Embryonic facial prominence (tissue), 1 donor: ENCODE data around the gene SNX21.
"Not testable (repeated sequence)": the region's sequence is repeated elsewhere in the genome, so short reads cannot be mapped to it uniquely, and the experiment has no call there.

ENCODE experiments used
- DNase-seq: peaks from one replicate; pipeline ENCODE4 v3.0.0-alpha.2; 2016; ENCODE audit errors: extremely low spot score

The SNX21 gene, protein sequence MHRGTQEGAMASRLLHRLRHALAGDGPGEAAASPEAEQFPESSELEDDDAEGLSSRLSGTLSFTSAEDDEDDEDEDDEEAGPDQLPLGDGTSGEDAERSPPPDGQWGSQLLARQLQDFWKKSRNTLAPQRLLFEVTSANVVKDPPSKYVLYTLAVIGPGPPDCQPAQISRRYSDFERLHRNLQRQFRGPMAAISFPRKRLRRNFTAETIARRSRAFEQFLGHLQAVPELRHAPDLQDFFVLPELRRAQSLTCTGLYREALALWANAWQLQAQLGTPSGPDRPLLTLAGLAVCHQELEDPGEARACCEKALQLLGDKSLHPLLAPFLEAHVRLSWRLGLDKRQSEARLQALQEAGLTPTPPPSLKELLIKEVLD

GRCh38 chr20:45833030-45833882 lies at the start of gene SNX21:
Gene SNX21, plus strand, starts transcription at chr20:45833799. Its CDS starts 121 bp downstream, at chr20:45833920.
- DNase-seq = no peak

GRCh38 chr20:45788351-45788750 lies 45.2 kb upstream of the SNX21 start:
- no peak for DNase-seq

GRCh38 chr20:45792317-45793118 lies 41.1 kb upstream of the SNX21 start:
- DNase-seq = no peak

DNA sequence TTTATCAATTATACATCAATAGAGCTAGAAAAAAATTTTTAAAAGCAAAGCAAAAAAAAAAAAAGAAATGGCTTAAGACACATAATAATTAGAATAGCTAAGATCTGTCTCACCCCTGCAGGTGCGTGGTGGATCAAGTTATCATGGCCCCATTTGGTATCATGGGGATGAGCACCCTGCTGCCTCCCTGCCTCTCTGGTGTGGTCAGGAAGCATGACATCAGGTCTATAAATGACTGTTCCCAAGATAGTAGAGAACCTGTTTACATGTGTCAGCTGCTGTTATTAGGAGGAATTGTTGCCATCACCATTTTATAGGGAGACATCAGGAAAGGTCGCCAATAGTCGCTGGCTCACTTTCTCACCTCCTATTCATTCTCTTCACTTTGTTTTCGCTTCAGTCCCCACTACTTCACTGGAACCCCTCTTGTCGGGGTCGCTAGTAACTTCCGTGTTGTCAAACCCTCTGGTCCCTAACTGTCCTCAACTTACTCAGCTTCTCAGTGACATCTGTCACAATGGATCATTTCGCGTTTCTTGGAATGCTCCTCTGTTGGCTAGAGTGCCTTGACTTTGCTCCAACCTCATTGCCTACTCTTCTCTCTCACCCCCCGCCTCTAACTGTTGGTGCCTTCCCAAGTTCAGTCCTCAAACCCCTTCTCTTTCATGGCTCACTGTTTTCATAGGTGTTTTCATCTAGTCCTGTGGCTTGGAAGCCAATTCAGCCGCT lies 37.1 kb upstream of the SNX21 start:
- no peak for DNase-seq

DNA sequence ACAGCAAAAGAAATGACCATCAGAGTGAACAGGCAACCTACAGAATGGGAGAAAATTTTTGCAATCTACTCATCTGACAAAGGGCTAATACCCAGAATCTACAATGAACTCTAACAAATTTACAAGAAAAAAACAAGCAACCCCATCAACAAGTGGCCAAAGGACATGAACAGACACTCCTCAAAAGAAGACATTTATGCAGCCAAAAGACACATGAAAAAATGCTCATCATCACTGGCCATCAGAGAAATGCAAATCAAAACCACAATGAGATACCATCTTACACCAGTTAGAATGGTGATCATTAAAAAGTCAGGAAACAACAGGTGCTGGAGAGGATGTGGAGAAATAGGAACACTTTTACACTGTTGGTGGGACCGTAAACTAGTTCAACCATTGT lies 36.1 kb upstream of the SNX21 start:
- DNase-seq = not testable (repeated sequence)

- not testable (repeated sequence) for DNase-seq
These were observed 35.6 kb upstream of the SNX21 start for GRCh38 chr20:45797955-45798354.

DNA sequence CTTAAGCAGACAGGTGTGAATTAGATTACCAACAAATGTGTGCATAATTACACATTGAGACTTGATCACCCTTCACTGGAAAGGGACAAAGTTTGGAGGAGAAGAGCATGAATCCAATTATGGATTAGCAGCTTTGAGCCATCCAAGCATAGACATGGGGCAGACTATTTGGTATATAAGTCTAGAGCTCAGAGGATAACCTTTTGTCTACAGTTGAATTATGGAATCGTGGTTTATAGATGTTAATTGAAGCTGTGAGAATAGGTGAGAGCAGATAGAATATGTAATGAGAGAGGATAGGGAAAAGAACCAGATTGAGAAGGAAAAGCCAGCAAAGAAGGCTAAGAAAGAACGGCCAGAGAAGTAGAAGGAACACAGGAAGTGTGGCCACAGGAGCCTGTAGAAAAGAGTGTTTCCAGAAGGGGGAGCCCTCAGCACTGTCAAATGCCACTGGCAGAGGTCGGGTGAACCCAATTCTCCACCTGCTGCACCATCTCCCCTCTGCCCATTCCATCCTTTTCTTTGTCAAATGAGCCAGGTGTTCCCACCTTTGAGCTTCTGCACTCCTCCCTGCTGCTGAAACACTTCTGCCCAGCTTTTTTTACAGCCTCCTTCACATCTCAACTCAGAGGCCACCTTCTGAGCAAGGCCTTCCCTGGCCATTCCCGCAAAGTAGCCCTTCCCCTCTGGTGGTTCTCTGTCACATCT lies 34.5 kb upstream of the SNX21 start:
- DNase-seq = no peak

- no peak for DNase-seq
These were observed 31.7 kb upstream of the SNX21 start for GRCh38 chr20:45801851-45802250.

DNA sequence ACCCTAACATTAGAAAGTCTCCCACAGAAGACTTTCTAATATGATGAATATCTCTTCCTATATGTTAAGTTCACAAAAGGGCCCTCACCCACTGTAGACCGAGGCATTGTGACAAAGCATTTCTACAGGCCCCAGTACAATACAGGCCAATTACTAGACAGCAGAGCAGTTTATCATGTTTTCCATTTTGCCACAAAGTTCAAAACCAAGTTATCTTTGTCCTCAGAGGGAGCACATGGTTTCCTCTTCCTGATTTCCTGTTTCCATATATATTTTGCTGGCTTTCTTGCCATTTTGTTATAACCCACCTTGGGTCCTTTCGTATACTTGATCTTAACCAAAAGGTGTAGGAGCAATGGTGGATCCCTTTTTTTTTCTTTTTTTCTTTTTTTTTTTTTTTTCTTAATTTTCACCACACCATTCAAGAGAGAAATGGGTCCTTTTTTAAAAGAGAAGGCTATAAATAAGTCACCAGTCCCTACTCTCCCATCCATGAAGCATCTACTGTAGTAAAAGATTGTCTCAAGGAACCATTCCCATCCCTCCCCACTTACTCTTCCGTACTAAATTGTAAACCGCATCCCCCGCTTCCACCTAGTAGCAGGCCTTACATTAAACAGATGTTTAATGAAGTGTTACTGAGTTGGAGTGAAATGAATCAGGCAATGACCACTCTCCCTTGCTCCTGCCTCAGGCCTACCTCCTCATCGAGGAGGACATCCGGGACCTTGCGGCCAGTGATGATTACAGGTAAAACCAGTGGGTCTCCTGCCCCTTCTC lies 23.2 kb upstream of the SNX21 start:
- DNase-seq = no peak

DNA sequence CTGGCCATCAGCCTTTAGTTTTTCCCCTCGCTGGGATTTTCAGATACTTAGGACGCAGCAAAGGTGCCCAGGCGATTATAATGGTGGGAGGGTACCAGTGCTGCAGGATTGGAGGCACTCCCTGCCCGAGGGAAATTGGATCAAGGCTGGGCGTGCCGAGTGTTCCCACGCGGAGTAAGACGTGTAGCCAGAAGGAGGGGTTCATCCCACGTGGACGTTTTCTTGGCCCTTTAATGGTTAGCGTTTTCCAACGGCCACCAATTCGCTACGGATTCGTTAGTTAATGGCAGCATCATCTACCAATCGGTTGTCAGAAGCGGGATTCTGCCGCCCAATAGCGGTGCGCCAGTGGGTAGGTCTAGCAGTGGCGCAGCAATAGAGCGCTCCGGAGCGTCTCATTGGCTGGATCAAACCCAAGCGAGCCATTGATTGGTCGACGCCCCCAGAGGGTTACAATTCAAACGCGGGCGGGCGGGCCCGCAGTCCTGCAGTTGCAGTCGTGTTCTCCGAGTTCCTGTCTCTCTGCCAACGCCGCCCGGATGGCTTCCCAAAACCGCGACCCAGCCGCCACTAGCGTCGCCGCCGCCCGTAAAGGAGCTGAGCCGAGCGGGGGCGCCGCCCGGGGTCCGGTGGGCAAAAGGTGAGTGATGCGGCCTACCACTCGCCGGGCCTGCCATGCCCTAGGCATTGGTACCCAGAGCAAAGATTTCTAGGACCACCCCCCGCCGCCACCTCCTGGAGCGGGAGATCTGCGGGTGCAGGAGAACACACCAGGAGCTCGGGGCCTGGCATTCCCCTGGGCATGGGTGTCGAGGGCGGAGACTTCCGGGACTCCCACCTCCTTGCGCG lies 21.2 kb upstream of the SNX21 start, which contains the start of gene UBE2C:
UBE2C (plus strand) TSS at position 488 of the 849 bp plus-strand sequence; CDS start at position 540, 52 bp downstream.
- peak; percentile 96 for DNase-seq

DNA sequence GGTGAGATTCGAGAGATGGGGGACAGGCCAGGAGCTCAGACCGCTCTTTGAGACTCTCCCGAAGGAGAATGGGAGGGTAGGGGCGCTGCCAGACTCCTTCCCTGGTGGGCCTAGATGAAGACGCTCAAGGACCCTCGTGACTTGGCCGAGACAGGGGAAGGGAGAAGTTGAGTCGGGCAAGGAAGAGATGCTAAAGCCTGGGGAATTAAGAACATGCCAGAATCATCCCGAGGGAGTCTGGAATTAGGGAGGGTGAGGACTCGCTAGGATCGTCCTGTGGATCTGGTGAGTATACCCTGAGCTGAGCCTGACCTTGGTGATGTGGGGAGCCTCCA lies 20.6 kb upstream of the SNX21 start:
- DNase-seq = no peak

DNA sequence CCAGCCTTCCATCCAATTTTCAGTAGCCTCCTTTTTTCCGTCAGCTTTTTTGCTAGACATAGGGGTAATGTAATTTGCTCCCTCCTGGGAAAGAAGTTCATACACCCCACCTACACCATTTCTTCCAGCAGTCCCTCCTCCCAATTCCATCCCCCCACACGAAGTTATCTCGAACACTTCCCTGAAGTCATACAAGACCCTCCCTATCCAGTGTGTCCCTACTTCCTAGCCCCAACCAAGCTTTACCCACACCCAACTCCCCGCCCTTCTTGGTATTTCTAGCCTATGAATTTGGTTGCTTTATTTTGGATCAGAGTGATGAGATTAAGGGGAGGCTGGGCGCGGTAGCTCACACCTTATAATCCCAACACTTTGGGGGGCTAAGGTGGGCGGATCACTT lies 20.1 kb upstream of the SNX21 start:
- no peak for DNase-seq

GRCh38 chr20:45814314-45814713 lies 19.3 kb upstream of the SNX21 start:
- DNase-seq = no peak

DNA sequence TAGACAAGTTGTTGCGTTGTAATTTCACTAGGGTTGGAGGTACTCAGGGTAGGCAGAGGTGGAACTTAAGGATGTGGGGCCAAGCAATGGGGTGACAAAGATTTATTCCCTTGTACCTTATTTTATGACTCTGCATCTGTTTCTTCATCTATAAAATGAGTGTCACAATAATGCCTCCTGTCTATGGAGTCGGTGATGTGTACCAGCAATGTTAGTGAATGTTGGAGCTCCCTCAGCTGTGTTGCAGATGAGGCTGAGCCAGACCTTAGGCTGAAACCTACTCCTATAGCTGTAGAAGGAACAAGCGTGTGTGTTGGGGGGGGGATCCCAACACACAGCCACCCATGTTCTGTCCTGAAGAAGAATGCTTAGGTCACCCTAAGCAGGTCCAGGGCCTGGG lies 16.6 kb upstream of the SNX21 start:
- no peak for DNase-seq

DNA sequence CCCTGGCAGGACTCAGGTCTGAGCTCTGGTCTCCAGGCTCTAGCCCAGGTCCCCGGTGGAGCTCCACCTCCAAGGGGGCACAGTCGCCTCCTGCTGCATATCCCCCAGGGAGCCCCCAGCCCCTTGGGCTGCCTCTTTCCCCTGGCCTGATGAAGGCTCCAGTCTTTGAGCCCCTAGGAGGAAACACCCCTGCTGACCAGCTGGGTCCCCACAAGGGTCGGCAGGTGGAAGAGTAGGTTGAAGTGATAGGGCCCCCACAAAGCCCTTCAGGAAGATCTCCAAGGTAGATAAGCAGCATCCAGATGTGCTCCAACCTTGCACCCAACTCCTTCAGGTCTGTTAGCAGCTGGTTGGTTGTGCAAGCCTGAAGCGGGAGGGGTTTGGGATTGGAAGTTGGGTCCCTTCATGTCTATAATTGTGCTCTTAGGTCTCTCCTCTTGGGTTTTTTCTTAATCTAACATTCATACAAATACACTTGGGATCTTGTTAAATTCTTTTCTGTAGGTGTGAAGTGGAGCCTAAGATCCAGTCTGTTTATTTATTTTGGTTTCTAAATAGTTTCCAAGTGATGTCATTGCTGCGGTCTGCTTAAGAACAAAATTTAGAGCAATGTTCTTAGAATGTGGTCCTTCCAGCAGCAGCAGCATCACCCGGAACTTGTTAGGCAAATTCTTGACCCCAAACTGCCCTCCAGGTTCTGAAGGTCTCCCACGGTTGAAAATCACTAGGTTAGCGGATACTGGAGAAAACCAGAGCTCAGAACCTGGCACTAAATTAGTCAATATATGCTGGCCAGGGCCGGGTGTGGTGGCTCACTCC lies 16.0 kb upstream of the SNX21 start:
- DNase-seq = no peak

DNA sequence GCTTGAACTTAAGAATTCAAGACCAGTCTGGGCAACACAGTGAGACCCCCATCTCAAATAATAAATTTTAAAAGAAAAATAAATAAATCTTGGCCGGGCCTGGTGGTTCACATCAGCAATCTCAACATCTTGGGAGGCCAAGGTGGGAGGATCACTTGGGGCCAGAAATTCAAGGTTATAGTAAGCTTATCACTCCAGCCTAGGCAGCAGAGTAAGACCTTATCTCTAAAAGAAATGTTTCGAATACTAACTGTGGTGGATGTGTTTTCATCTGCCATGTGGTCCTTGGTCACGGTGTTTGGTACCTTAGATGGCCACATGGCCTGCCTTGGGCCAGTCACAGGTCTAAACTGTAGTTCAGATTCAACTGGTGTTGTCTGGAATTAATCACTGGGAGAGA lies 15.4 kb upstream of the SNX21 start:
- no peak for DNase-seq

- DNase-seq = no peak
These were observed 14.1 kb upstream of the SNX21 start for GRCh38 chr20:45819466-45819865.

DNA sequence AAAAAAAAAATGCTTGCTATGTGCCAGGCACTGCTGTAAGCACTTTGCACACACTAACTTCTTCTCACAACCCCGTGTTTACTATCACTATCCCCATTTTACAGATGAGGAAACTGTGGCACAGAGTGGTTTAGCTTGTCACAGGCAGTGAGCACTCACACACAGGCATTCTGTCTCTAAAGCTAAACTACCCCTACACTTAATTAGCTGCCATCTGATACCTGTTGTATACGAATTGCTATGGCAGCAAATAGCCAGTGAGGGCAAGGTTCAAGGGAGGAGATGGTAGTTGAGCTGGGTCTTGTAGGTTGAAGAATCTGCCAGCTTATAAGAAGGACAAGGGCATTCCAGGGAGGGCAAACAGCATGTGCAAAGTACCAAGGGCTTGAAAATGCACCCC lies 11.7 kb upstream of the SNX21 start:
- DNase-seq = no peak
